Colonic mucosa (tissue), 4 donors: ENCODE data around the gene MISP3. TPM values are rescaled to one million over a fixed set of nuclear protein-coding genes. Genes with fewer than 3 reads are reported as not detected.

ENCODE experiments used
- DNase-seq: peaks from one replicate; pipeline ENCODE4 v3.0.0-alpha.2; 2020
- H3K27ac ChIP-seq: fragments of 200-600 bp; one replicate; pipeline ENCODE4 v1.8.0; 2021
- H3K27me3 ChIP-seq: fragments of 200-600 bp; one replicate; pipeline ENCODE4 v1.8.0; 2021
- H3K36me3 ChIP-seq: fragments of 200-600 bp; one replicate; pipeline ENCODE4 v1.8.0; 2021
- H3K4me1 ChIP-seq: fragments of 200-600 bp; one replicate; pipeline ENCODE4 v1.8.0; 2021; ENCODE audit warnings: mild to moderate bottlenecking
- H3K4me3 ChIP-seq: fragments of 200-600 bp; one replicate; pipeline ENCODE4 v1.8.0; 2021
- H3K9ac ChIP-seq, 2 donors: one replicate each; pipeline ENCODE4 v1.7.0; 2013; ENCODE audit warnings: control low read depth in 2 of 2, low read depth in 2 of 2, low read length in 2 of 2
- H3K9me3 ChIP-seq: fragments of 200-600 bp; one replicate; pipeline ENCODE4 v1.8.0; 2021
- intact Hi-C: fragments of 100-400 bp; cut with DNase I; formaldehyde crosslinking; loops from one replicate; pipeline ENCODE4 v1.14.1; 2022
- total RNA-seq, 2 donors: library from RNA; stranded (reverse); fragmentation: NEBNext Ultra II Directional in 1 of 2; extraction: Animal tissue kit (Norgen Biotek cat#: 25700) in 1 of 2; gene quantifications; one replicate each; pipeline ENCODE4 v1.2.1, GENCODE V29; 2021
- TF ChIP-seq, protein P1 (sequence below): fragments of 200-600 bp; IDR thresholded peaks from one replicate; pipeline ENCODE4 v1.8.0; 2022; ENCODE audit warnings: antibody characterized with exemption, mild to moderate bottlenecking
- donor health status: healthy.
- donor health status: DM: no; HTN: no; CAD: no.
- donor health status: DM: no; HTN: no; CAD: no.

Gene MISP3
- total RNA-seq, 2 donors from 2014 or later, result 32.7 to 50.0 TPM

DNA sequence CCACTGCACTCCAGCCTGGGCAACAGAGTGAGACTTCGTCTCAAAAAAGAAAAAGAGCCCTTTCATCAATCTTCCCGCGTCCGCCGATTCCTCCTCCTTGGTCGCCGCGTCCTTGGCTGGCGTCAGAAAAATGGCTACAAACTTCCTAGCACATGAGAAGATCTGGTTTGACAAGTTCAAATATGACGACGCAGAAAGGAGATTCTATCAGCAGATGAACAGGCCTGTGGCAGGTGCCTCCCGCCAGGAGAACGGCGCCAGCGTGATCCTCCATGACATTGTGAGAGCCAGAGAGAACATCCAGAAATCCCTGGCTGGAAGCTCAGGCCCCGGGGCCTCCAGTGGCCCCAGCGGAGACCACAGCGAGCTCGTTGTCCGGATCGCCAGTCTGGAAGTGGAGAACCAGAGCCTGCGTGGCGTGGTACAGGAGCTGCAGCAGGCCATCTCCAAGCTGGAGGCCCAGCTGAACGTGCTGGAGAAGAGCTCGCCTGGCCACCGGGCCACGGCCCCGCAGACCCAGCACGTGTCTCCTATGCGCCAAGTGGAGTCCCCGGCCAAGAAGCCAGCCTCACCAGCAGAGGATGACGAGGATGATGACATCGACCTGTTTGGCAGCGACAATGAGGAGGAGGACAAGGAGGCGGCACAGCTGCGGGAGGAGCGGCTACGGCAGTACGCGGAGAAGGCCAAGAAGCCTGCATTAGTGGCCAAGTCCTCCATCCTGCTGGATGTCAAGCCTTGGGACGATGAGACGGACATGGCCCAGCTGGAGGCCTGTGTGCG lies 2.1 kb upstream of the MISP3 start:
- no peak overlapping the region for H3K4me3 ChIP-seq
- no peak overlapping the region for H3K27ac ChIP-seq
- TF ChIP-seq, protein P1, sequence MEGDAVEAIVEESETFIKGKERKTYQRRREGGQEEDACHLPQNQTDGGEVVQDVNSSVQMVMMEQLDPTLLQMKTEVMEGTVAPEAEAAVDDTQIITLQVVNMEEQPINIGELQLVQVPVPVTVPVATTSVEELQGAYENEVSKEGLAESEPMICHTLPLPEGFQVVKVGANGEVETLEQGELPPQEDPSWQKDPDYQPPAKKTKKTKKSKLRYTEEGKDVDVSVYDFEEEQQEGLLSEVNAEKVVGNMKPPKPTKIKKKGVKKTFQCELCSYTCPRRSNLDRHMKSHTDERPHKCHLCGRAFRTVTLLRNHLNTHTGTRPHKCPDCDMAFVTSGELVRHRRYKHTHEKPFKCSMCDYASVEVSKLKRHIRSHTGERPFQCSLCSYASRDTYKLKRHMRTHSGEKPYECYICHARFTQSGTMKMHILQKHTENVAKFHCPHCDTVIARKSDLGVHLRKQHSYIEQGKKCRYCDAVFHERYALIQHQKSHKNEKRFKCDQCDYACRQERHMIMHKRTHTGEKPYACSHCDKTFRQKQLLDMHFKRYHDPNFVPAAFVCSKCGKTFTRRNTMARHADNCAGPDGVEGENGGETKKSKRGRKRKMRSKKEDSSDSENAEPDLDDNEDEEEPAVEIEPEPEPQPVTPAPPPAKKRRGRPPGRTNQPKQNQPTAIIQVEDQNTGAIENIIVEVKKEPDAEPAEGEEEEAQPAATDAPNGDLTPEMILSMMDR, result no peak
- no peaks in the 10 kb centered on the region for H3K36me3 ChIP-seq
- no peaks in the 10 kb centered on the region for H3K27me3 ChIP-seq
- H3K9ac ChIP-seq, result no peak overlapping the region
- no peaks in the 10 kb centered on the region for H3K4me1 ChIP-seq
- intact Hi-C loops, result loop anchor here (2.0 kb wide), 1 partner anchor 192 kb away; no protein-coding TSS in a partner anchor
- H3K9me3 ChIP-seq, result no peaks in the 10 kb centered on the region
- DNase-seq, result no peak

DNA sequence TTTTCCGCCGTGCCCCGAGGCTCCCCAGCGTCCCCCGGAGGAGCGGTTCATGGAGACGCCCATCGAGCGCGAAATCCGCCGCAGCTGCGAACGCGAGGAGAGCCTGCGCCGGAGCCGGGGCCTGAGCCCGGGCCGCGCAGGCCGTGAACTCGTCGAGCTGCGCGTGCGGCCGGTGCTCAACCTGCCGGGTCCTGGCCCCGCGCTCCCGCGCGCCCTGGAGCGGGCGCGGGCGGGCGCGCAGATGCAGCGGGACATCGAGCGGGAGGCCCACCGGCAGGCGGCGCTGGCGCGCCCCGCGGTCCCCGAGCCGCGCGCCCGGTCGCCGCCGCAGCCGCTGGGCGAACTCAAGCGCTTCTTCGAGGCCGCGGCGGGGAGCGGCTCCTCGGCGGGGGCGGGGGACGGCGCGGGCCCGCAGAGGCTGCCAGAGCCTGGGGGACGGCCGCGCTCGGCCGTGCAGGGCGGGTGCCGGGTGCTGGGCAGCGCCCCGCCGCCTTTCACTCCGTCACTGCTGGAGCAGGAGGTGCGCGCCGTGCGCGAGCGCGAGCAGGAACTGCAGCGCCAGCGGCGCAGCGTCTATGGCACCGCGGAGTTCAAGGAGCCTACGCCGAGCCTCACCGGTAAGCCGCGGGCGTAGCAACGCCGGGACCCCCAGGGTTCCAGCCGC lies 807 bp downstream of the MISP3 start:
- intact Hi-C loops, result no loop called here

DNA sequence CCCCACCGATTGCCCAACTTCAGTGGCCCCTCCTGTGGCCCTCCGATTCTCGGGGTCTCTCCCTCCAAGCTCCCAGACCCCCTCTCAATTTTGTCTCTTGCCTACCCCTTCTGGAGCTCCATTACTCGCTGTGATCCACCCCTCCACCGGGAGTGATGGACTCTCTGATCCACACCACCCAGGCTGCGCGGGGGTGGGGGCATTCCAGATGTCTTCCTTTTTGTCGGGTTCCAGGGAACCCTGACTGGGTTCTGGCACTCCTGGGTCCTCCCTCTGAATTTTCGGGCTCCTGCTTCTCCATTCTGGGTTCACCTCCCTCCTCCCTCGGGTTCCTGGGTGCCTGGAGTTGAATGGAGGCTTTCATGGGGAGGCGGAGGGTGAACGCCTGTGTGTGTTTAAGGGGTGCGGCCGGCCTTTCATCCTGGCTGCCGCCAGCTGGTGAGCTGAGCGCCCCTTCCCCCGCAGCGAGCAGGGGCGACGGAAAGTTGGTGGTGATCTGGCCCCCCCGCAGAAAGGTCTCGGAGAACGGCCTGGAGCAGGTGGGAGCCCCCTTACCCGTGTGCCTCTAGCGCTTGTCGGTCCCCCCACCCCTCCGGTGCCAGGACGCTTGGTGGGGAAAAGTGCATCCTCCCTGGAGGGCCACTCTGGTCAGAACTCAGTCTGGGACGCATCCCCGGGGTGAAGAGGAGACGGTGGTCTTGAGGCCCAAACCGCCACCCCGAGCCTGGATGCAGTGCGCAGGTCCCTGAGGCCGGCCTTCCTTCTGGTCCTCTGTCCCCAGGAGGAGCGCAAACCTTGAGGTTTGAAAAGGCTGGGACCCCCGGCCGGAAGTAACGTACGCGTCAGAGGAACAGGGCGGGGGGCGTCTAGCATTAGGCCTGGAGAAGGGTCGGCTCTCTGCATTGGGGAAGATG lies 1.6 kb downstream of the MISP3 start:
- H3K27ac ChIP-seq, result peak overlapping the region; percentile 97
- TF ChIP-seq, protein P1, result no peak
- intact Hi-C loops, result no loop called here
- no peaks in the 10 kb centered on the region for H3K9me3 ChIP-seq
- H3K4me3 ChIP-seq, result peak overlapping the region; percentile 81
- peak; percentile 80 for DNase-seq
- H3K27me3 ChIP-seq, result no peaks in the 10 kb centered on the region
- H3K4me1 ChIP-seq, result no peaks in the 10 kb centered on the region
- H3K36me3 ChIP-seq, result no peaks in the 10 kb centered on the region
- peak overlapping the region; percentile 78 to 99 for H3K9ac ChIP-seq

More for the DNA sequence above, 807 bp downstream of the MISP3 start:
- no peaks in the 10 kb centered on the region for H3K9me3 ChIP-seq
- peak; percentile 73 for DNase-seq
- peak overlapping the region; percentile 81 for H3K4me3 ChIP-seq
- TF ChIP-seq, protein P1, result no peak
- H3K9ac ChIP-seq, result peak overlapping the region; percentile 78 to 99
- H3K27me3 ChIP-seq, result no peaks in the 10 kb centered on the region
- peak overlapping the region; percentile 97 for H3K27ac ChIP-seq
- no peaks in the 10 kb centered on the region for H3K4me1 ChIP-seq
- no peaks in the 10 kb centered on the region for H3K36me3 ChIP-seq

DNA sequence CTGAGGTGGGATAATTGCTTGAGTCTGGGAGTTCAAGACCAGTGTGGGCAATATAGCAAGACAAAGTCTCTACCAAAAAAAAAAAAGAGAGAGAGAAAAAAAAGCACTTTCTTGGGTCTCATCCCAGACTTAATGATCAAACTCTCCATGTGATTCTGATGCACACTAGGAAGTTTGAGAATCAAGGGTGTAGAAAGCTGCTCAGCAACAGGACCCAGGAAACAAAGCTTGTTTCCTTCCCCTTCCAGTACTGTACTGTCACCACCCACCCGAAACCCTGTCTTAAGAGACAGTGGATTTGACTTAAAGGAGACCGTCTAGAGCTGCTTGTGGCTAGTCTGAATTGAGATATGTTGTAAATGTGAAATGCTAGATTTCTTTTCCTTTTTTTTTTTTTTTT lies 5.8 kb downstream of the MISP3 start:
- Histone ChIP-seq H3K27me3 (no peaks in the 10 kb centered on the region), H3K4me3 (no peak overlapping the region), H3K36me3 (no peaks in the 10 kb centered on the region), H3K27ac (no peak overlapping the region), H3K9me3 (no peaks in the 10 kb centered on the region), H3K4me1 (peaks cover 4% of the 10 kb centered on the region), H3K9ac (no peak overlapping the region)
- DNase-seq, result no peak
- intact Hi-C loops, result no loop called here
- TF ChIP-seq, protein P1, result no peak
